T-cell (primary cell): ENCODE measurements around the gene SNX15. TPM values are rescaled to one million over a fixed set of nuclear protein-coding genes. Genes with fewer than 3 reads are reported as not detected.

ENCODE experiments used
- ATAC-seq, 4 experiments: fragments of 200-7000 bp in 3 of 4; fragments of 150-1000 bp in 1 of 4; cut with Tn5 transposase; replicated peaks in 1 of 4; 1 replicate in 3 of 4; 2 replicates in 1 of 4; pipeline ENCODE4 v1.10.0; 2021; ENCODE audit warnings: moderate library complexity in 3 of 4, mild to moderate bottlenecking in 2 of 4, moderate number of reproducible peaks in 1 of 4
- CTCF ChIA-PET, 2 donors: fragments of 300-600 bp; sonication (Branson Sonifier 250); formaldehyde crosslinking; loops; one replicate each; lab custom pipeline; 2022; ENCODE audit warnings: antibody characterized with exemption in 2 of 2; lab: Charles Lee
- POLR2A ChIA-PET, 2 donors: fragments of 300-600 bp; sonication (Branson Sonifier 250); formaldehyde crosslinking; loops; one replicate each; lab custom pipeline; 2022; ENCODE audit warnings: antibody characterized with exemption in 2 of 2; lab: Charles Lee
- DNase-seq, 35 experiments: peaks; one replicate each; pipeline versions ENCODE4 v3.0.0 to v3.0.0-alpha.2; 2013 to 2023
- H3K27ac ChIP-seq: one replicate; pipeline ENCODE4 v1.5.1; 2013; ENCODE audit warnings: low read length
- H3K27me3 ChIP-seq, 2 experiments: replicated peaks in 1 of 2; 1 replicate in 1 of 2; 2 replicates in 1 of 2; pipeline versions ENCODE4 v1.6.1 to v1.7.0; 2013; ENCODE audit warnings: low read length in 1 of 2, mixed read lengths in 1 of 2; ENCODE audit not compliant: control insufficient read depth in 2 of 2, insufficient read depth in 2 of 2; ENCODE audit errors: extremely low read depth in 1 of 2
- H3K36me3 ChIP-seq, 2 donors: 1 replicate in 1 of 2; 2 replicates in 1 of 2; pipeline versions ENCODE4 v1.6.1 to v1.7.0; 2013; ENCODE audit warnings: low read length in 1 of 2; ENCODE audit not compliant: control insufficient read depth in 2 of 2, insufficient read depth in 1 of 2; ENCODE audit errors: extremely low read depth in 1 of 2
- H3K4me1 ChIP-seq, 2 experiments: 1 replicate in 1 of 2; 2 replicates in 1 of 2; pipeline versions ENCODE4 v1.6.1 to v1.7.0; 2013; ENCODE audit warnings: low read length in 2 of 2, mixed read lengths in 1 of 2; ENCODE audit not compliant: insufficient read depth in 2 of 2, control insufficient read depth in 1 of 2; ENCODE audit errors: extremely low read depth in 1 of 2
- H3K4me3 ChIP-seq, 2 donors: 1 replicate in 1 of 2; 2 replicates in 1 of 2; pipeline versions ENCODE4 v1.5.1 to v1.7.0; 2013; ENCODE audit warnings: mild to moderate bottlenecking in 2 of 2, low read length in 1 of 2, moderate library complexity in 1 of 2; ENCODE audit not compliant: control insufficient read depth in 1 of 2; ENCODE audit errors: extremely low read depth in 1 of 2
- H3K9me3 ChIP-seq: 2 replicates; pipeline ENCODE4 v1.7.0; 2013
- H3K27ac Mint-ChIP-seq, 2 donors: one replicate each; pipeline ENCODE4 v1.8.0; 2020 to 2021; ENCODE audit warnings: mild to moderate bottlenecking in 2 of 2, mixed read lengths in 2 of 2
- H3K27me3 Mint-ChIP-seq, 2 donors: one replicate each; pipeline ENCODE4 v1.8.0; 2021 to 2022; ENCODE audit warnings: mixed read lengths in 2 of 2
- H3K36me3 Mint-ChIP-seq: one replicate; pipeline ENCODE4 v1.8.0; 2021; ENCODE audit warnings: mixed read lengths
- H3K4me1 Mint-ChIP-seq, 3 donors: one replicate each; pipeline ENCODE4 v1.8.0; 2020 to 2022; ENCODE audit warnings: mixed read lengths in 3 of 3, mild to moderate bottlenecking in 1 of 3
- H3K4me3 Mint-ChIP-seq, 3 donors: one replicate each; pipeline ENCODE4 v1.8.0; 2020 to 2022; ENCODE audit warnings: mild to moderate bottlenecking in 3 of 3, mixed read lengths in 3 of 3, moderate library complexity in 3 of 3
- H3K9me3 Mint-ChIP-seq, 3 donors: one replicate each; pipeline ENCODE4 v1.8.0; 2020 to 2022; ENCODE audit warnings: mixed read lengths in 3 of 3
- WGBS: methylation state at CpG from one replicate; pipeline ENCODE4 v1.1.5; 2013; ENCODE audit warnings: missing lambda C conversion rate; ENCODE audit not compliant: insufficient coverage; 5-methylcytosine and 5-hydroxymethylcytosine counted together
- total RNA-seq, 35 experiments: library from RNA in 6 of 35; stranded (reverse) in 6 of 35; fragments of 120-200 nt in 1 of 35; gene quantifications; one replicate each; pipeline versions ENCODE4 v1.2.1 to v1.2.4 and lab custom pipeline; 2013 to 2026

SNX15 gene
- total RNA-seq, 5 donors from 2014 or later (not counting 1 experiment from before 2014, with no cell fraction given), result 19.6 to 28.6 (median 25.4) TPM

- WGBS, result 96% methylated on average over 11 of the region's 11 CpGs
- Mint-ChIP-seq H3K36me3 (peaks cover 20% of the 10 kb centered on the region), H3K4me1 (peaks cover 26 to 34% (median 30%) of the 10 kb centered on the region in 3 donors), H3K27ac (no peak overlapping the region), H3K27me3 (no peaks in the 10 kb centered on the region), H3K4me3 (no peak overlapping the region), H3K9me3 (no peaks in the 10 kb centered on the region)
- DNase-seq, result no peak
- H3K4me3 ChIP-seq, result no peak overlapping the region
- no peak for ATAC-seq
- CTCF ChIA-PET, result no interaction called here
- peaks cover 11 to 22% of the 10 kb centered on the region in 2 experiments for H3K4me1 ChIP-seq
- no peaks in the 10 kb centered on the region for H3K9me3 ChIP-seq
- no peak overlapping the region for H3K27ac ChIP-seq
- peaks cover 15 to 38% of the 10 kb centered on the region in 2 donors for H3K36me3 ChIP-seq
- H3K27me3 ChIP-seq, result no peaks in the 10 kb centered on the region
- POLR2A ChIA-PET, result no interaction called here
Observed at GRCh38 chr11:65087216-65087615, 60.0 kb downstream of the SNX15 start.

DNA sequence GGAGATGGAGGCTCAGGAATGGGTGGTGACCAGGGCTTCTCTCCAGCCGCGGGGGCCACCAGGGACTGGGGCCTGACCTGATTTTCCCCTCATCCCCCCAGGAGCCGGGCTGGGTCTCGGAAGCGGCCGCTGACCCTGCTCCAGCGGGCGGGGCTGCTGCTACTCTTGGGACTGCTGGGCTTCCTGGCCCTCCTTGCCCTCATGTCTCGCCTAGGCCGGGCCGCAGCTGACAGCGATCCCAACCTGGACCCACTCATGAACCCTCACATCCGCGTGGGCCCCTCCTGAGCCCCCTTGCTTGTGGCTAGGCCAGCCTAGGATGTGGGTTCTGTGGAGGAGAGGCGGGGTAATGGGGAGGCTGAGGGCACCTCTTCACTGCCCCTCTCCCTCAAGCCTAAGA is 60.6 kb downstream of the SNX15 start:
- no peak overlapping the region for H3K4me3 Mint-ChIP-seq
- H3K27ac Mint-ChIP-seq, result no peak overlapping the region
- H3K9me3 ChIP-seq, result no peaks in the 10 kb centered on the region
- WGBS, result 100% methylated on average over 2 of the region's 15 CpGs
- H3K27ac ChIP-seq, result no peak overlapping the region
- no peaks in the 10 kb centered on the region for H3K27me3 Mint-ChIP-seq
- no peak for DNase-seq
- peaks cover 11 to 22% of the 10 kb centered on the region in 2 experiments for H3K4me1 ChIP-seq
- no peaks in the 10 kb centered on the region for H3K9me3 Mint-ChIP-seq
- H3K27me3 ChIP-seq, result no peaks in the 10 kb centered on the region
- H3K36me3 ChIP-seq, result peaks cover 15 to 38% of the 10 kb centered on the region in 2 donors
- no peak overlapping the region for H3K4me3 ChIP-seq
- peaks cover 26 to 32% (median 29%) of the 10 kb centered on the region in 3 donors for H3K4me1 Mint-ChIP-seq
- ChIA-PET POLR2A (no interaction called here), CTCF (no interaction called here)
- ATAC-seq, result no peak
- peaks cover 20% of the 10 kb centered on the region for H3K36me3 Mint-ChIP-seq

DNA sequence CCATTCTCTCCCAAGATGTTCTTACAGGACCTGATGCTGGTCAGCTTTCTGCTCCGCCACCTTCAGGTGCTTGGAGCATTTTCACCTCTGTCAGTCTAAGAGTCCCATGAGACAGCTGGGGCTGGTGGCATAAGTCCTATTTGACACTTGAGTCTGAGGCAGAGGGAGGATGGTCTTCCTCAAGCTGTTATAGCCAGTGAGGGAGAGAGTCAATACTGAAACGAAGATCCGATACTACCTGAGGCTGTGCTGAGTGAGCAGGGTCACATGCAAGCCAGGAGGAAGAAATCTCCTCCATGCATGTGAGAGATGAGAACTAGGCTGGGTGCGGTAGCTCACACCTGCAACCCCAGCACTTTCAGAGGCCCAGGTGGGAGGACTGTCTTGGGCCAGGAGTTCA is 62.4 kb downstream of the SNX15 start:
- no peak overlapping the region for H3K27ac ChIP-seq
- WGBS, result 100% methylated on average over 2 of the region's 4 CpGs
- Mint-ChIP-seq H3K36me3 (peaks cover 20% of the 10 kb centered on the region), H3K4me3 (no peak overlapping the region), H3K27ac (no peak overlapping the region), H3K9me3 (no peaks in the 10 kb centered on the region), H3K27me3 (no peaks in the 10 kb centered on the region), H3K4me1 (peaks cover 14 to 15% (median 14%) of the 10 kb centered on the region in 3 donors)
- no peak overlapping the region for H3K4me3 ChIP-seq
- H3K27me3 ChIP-seq, result no peaks in the 10 kb centered on the region
- ChIA-PET POLR2A (no interaction called here), CTCF (interaction anchor here in 1 of 2 donors (0.6 kb wide), 1 partner anchor 61 kb away, joined by 6 read pairs; no protein-coding TSS in a partner anchor)
- peaks cover 3 to 10% of the 10 kb centered on the region in 2 experiments for H3K4me1 ChIP-seq
- no peak for ATAC-seq
- no peak for DNase-seq
- H3K9me3 ChIP-seq, result no peaks in the 10 kb centered on the region
- peaks cover 15 to 38% of the 10 kb centered on the region in 2 donors for H3K36me3 ChIP-seq

Other genes starting within 250 kb of the SNX15 start
- gene SF1, start 248.9 kb upstream of the SNX15 start, total RNA-seq, result 1,000 to 10,000 TPM in 2 of 5 donors, 100 to 1,000 TPM in 3; 670 to 1,510 (median 732) TPM
- gene MAP4K2, start 224.2 kb upstream of the SNX15 start, total RNA-seq, result 100 to 1,000 TPM in 3 of 5 donors, 10 to 100 TPM in 2; 80.9 to 131 (median 102) TPM
- gene MEN1, start 216.9 kb upstream of the SNX15 start, total RNA-seq, result 10 to 100 TPM; 31.7 to 62.0 (median 49.6) TPM
- gene CDC42BPG, start 182.8 kb upstream of the SNX15 start, total RNA-seq, result 10 to 100 TPM in 1 of 5 donors, 1 to 10 TPM in 4; 7.4 to 10.5 (median 9.1) TPM
- gene EHD1, start 148.8 kb upstream of the SNX15 start, total RNA-seq, result 100 to 1,000 TPM; 126 to 286 (median 269) TPM
- gene ATG2A, start 110.2 kb upstream of the SNX15 start, total RNA-seq, result 100 to 1,000 TPM in 1 of 5 donors, 10 to 100 TPM in 4; 50.9 to 165 (median 55.4) TPM
- gene PPP2R5B, start 102.8 kb upstream of the SNX15 start, total RNA-seq, result 10 to 100 TPM; 15.3 to 25.4 (median 17.2) TPM
- gene GPHA2, start 91.5 kb upstream of the SNX15 start, total RNA-seq, result under 1 TPM in 1 of 5 donors, not detected in 4; 0.90 TPM
- gene MAJIN, start 55.3 kb upstream of the SNX15 start, total RNA-seq, result 1 to 10 TPM in 1 of 5 donors, under 1 TPM in 3, not detected in 1; 0.44 to 1.8 (median 0.82) TPM
- under 1 TPM in 2 of 5 donors, not detected in 3; 0.09 to 0.26 TPM for gene BATF2, start 30.5 kb upstream of the SNX15 start, total RNA-seq
- 10 to 100 TPM; 19.7 to 44.3 (median 39.5) TPM for gene ARL2, start 13.3 kb upstream of the SNX15 start, total RNA-seq
- gene SAC3D1, start 13.8 kb downstream of the SNX15 start, total RNA-seq, result 10 to 100 TPM in 3 of 5 donors, 1 to 10 TPM in 2; 3.1 to 16.9 (median 14.5) TPM
- gene NAALADL1, start 31.1 kb downstream of the SNX15 start, total RNA-seq, result 10 to 100 TPM; 10.2 to 30.1 (median 26.1) TPM
- gene CDCA5, start 56.6 kb downstream of the SNX15 start, total RNA-seq, result 1 to 10 TPM; 1.2 to 4.2 (median 1.7) TPM
- 10 to 100 TPM; 36.5 to 51.8 (median 43.7) TPM for gene ZFPL1, start 56.8 kb downstream of the SNX15 start, total RNA-seq
- gene VPS51, start 68.8 kb downstream of the SNX15 start, total RNA-seq, result 100 to 1,000 TPM; 210 to 303 (median 263) TPM
- gene TM7SF2, start 84.4 kb downstream of the SNX15 start, total RNA-seq, result 10 to 100 TPM; 23.7 to 34.2 (median 28.6) TPM
- gene ZNHIT2, start 90.3 kb downstream of the SNX15 start, total RNA-seq, result 10 to 100 TPM in 3 of 5 donors, 1 to 10 TPM in 2; 7.0 to 20.4 (median 18.1) TPM
- gene FAU, start 94.7 kb downstream of the SNX15 start, total RNA-seq, result 1,000 to 10,000 TPM; 1,477 to 1,924 (median 1,724) TPM
- 10 to 100 TPM; 48.3 to 58.8 (median 55.1) TPM for gene MRPL49, start 94.9 kb downstream of the SNX15 start, total RNA-seq
- 10 to 100 TPM; 63.8 to 77.7 (median 68.8) TPM for gene SYVN1, start 107.1 kb downstream of the SNX15 start, total RNA-seq
- not detected for gene SPDYC, start 142.8 kb downstream of the SNX15 start, total RNA-seq
- gene CAPN1, start 154.5 kb downstream of the SNX15 start, total RNA-seq, result 100 to 1,000 TPM in 4 of 5 donors, 10 to 100 TPM in 1; 98.4 to 171 (median 143) TPM
- gene POLA2, start 234.5 kb downstream of the SNX15 start, total RNA-seq, result 10 to 100 TPM; 15.1 to 24.2 (median 20.4) TPM